Retina (tissue), 1 donor: ENCODE measurements around the gene SRPRA.
"Not testable (repeated sequence)": the region's sequence is repeated elsewhere in the genome, so short reads cannot be mapped to it uniquely, and the experiment has no call there.

Experiments
- DNase-seq: peaks from one replicate; pipeline ENCODE4 v3.0.0-alpha.2; 2016

The SRPRA gene

GRCh38 chr11:126282736-126283591 lies 14.3 kb upstream of the SRPRA start, which contains the start of gene TIRAP:
TIRAP (plus strand) TSS chr11:126283093; CDS start chr11:126290895, 7,802 bp downstream.
- DNase-seq = peak; percentile 86

- peak; percentile 82 for DNase-seq
These were observed 13.7 kb upstream of the SRPRA start for GRCh38 chr11:126282361-126282735.

- DNase-seq = no peak
These were observed 13.0 kb upstream of the SRPRA start for GRCh38 chr11:126281666-126282175.

- DNase-seq = no peak
These were observed 12.6 kb upstream of the SRPRA start for GRCh38 chr11:126281245-126281644.

GRCh38 chr11:126280595-126280994 lies 11.9 kb upstream of the SRPRA start:
- no peak for DNase-seq

- DNase-seq = no peak
These were observed 10.5 kb upstream of the SRPRA start for GRCh38 chr11:126279191-126279590.

- peak; percentile 40 for DNase-seq
These were observed 9.1 kb upstream of the SRPRA start for GRCh38 chr11:126277780-126278179.

GRCh38 chr11:126277322-126277721 lies 8.6 kb upstream of the SRPRA start:
- no peak for DNase-seq

GRCh38 chr11:126268361-126268707 lies 361 bp downstream of the SRPRA start:
- DNase-seq = no peak

- DNase-seq = no peak
These were observed 1.0 kb downstream of the SRPRA start for GRCh38 chr11:126267650-126268049.

- DNase-seq = no peak
These were observed 2.9 kb downstream of the SRPRA start for GRCh38 chr11:126265811-126266210.

GRCh38 chr11:126263489-126263888 lies 5.2 kb downstream of the SRPRA start:
- no peak for DNase-seq

- no peak for DNase-seq
These were observed 6.5 kb downstream of the SRPRA start for GRCh38 chr11:126262216-126262615.

- no peak for DNase-seq
These were observed 10.9 kb downstream of the SRPRA start for GRCh38 chr11:126257764-126258163.

GRCh38 chr11:126257144-126257543 lies 11.6 kb downstream of the SRPRA start:
- DNase-seq = no peak

GRCh38 chr11:126256216-126256615 lies 12.5 kb downstream of the SRPRA start:
- DNase-seq = no peak

GRCh38 chr11:126255507-126255906 lies 13.2 kb downstream of the SRPRA start:
- DNase-seq = not testable (repeated sequence)

- no peak for DNase-seq
These were observed 13.9 kb downstream of the SRPRA start for GRCh38 chr11:126254819-126255218.

- DNase-seq = no peak
These were observed 15.4 kb downstream of the SRPRA start for GRCh38 chr11:126253265-126253664.

- DNase-seq = no peak
These were observed 22.1 kb downstream of the SRPRA start for GRCh38 chr11:126246636-126247035.

GRCh38 chr11:126233391-126233790 lies 35.3 kb downstream of the SRPRA start:
- no peak for DNase-seq

GRCh38 chr11:126232683-126233082 lies 36.0 kb downstream of the SRPRA start:
- DNase-seq = no peak

- DNase-seq = no peak
These were observed 36.8 kb downstream of the SRPRA start for GRCh38 chr11:126231725-126232459.
